Adrenal gland (tissue), 12 donors: Measurements from ENCODE around the gene MOB3C. TPM values are rescaled to one million over a fixed set of nuclear protein-coding genes. Genes with fewer than 3 reads are reported as not detected.

Experiments used
- DNase-seq, 7 donors: peaks; one replicate each; pipeline ENCODE4 v3.0.0-alpha.2; 2019 to 2020
- H3K27ac ChIP-seq, 5 donors: fragments of 200-600 bp; sonication (generic) in 4 of 5; 1 replicate in 3 of 5; 2 replicates in 2 of 5; pipeline versions ENCODE4 v1.5.1 to v1.8.0; 2016 to 2020; ENCODE audit warnings: mild to moderate bottlenecking in 1 of 5
- H3K27me3 ChIP-seq: fragments of 200-600 bp; 2 replicates; pipeline ENCODE4 v1.8.0; 2021
- H3K36me3 ChIP-seq, 2 donors: fragments of 200-600 bp; replicated peaks in 1 of 2; 1 replicate in 1 of 2; 2 replicates in 1 of 2; pipeline versions ENCODE4 v1.5.1 to v1.8.0; 2018 to 2022
- H3K4me1 ChIP-seq, 2 donors: fragments of 200-600 bp; replicated peaks in 1 of 2; 1 replicate in 1 of 2; 2 replicates in 1 of 2; pipeline versions ENCODE4 v1.5.1 to v1.8.0; 2018 to 2021
- H3K4me3 ChIP-seq, 4 donors: fragments of 200-600 bp; sonication (generic) in 3 of 4; one replicate each; pipeline ENCODE4 v1.5.1; 2016 to 2018
- H3K9me3 ChIP-seq, 3 donors: fragments of 200-600 bp; sonication (generic) in 1 of 3; replicated peaks in 1 of 3; 1 replicate in 2 of 3; 2 replicates in 1 of 3; pipeline versions ENCODE4 v1.5.1 to v1.8.0; 2016 to 2021
- POLR2A ChIP-seq, 2 donors: fragments of 450-650 bp; IDR thresholded peaks; one replicate each; pipeline ENCODE4 v1.6.1; 2017; ENCODE audit warnings: antibody characterized with exemption in 2 of 2, mild to moderate bottlenecking in 2 of 2, moderate library complexity in 1 of 2
- WGBS, 4 donors: extraction: QIAGEN DNeasy Blood & Tissue Kit in 2 of 4; methylation state at CpG; one replicate each; pipeline versions ENCODE4 v1.1.5 to v1.1.7; 2013 to 2017; 5-methylcytosine and 5-hydroxymethylcytosine counted together
- intact Hi-C, 2 donors: fragments of 100-400 bp; cut with DNase I; formaldehyde crosslinking; loops; one replicate each; pipeline versions ENCODE4 v1.14.1 to v1.15.0; 2022 to 2023
- polyA plus RNA-seq, 3 donors: library from polyadenylated mRNA; stranded (reverse); fragments of 200-250 nt in 2 of 3; fragments of 350-450 nt in 1 of 3; fragmentation: Illumina TruSeq in 1 of 3; extraction: RNeasy Lipid Tissue Mini Kit (QIAGEN cat#74804) in 1 of 3; gene quantifications; one replicate each; pipeline ENCODE4 v1.2.3, GENCODE V29; 2013 to 2014
- total RNA-seq, 9 donors: library from RNA; depleted of rRNA in 4 of 9; stranded (reverse); fragments of >200 nt in 4 of 9; fragments of 120-200 nt in 1 of 9; fragmentation: NEBNext Ultra II Directional in 1 of 9; extraction: Animal tissue kit (Norgen Biotek cat#: 25700) in 1 of 9; gene quantifications; one replicate each; pipeline versions ENCODE4 v1.1.0 to v1.2.4, GENCODE V29; 2013 to 2023
- TF ChIP-seq, protein P1 (sequence below), 6 experiments: fragments of 450-650 bp in 4 of 6; fragments of 200-600 bp in 2 of 6; sonication (generic) in 1 of 6; IDR thresholded peaks; 1 replicate in 5 of 6; 2 replicates in 1 of 6; pipeline versions ENCODE4 v1.5.1 to v1.8.0; 2016 to 2021; ENCODE audit warnings: antibody characterized with exemption in 6 of 6, mild to moderate bottlenecking in 2 of 6, moderate library complexity in 1 of 6
- donor health status: healthy with polysubstance abuse.
- donor health status: Bipolar disorder and iron deficiency.
- donor health status: DM: yes; HTN: yes; CAD: no.
- donor health status: DM: no; HTN: no; CAD: no.
- donor health status: DM: no; HTN: no; CAD: no.
- donor health status: DM: yes; HTN: yes; CAD: no.

Gene MOB3C
- total and polyA plus RNA-seq, 12 donors, result 7.5 to 29.9 (median 17.0) TPM

- TF ChIP-seq POLR2A (IDR thresholded peaks at IDR 0.05), result no peak
- TF ChIP-seq, protein P1, sequence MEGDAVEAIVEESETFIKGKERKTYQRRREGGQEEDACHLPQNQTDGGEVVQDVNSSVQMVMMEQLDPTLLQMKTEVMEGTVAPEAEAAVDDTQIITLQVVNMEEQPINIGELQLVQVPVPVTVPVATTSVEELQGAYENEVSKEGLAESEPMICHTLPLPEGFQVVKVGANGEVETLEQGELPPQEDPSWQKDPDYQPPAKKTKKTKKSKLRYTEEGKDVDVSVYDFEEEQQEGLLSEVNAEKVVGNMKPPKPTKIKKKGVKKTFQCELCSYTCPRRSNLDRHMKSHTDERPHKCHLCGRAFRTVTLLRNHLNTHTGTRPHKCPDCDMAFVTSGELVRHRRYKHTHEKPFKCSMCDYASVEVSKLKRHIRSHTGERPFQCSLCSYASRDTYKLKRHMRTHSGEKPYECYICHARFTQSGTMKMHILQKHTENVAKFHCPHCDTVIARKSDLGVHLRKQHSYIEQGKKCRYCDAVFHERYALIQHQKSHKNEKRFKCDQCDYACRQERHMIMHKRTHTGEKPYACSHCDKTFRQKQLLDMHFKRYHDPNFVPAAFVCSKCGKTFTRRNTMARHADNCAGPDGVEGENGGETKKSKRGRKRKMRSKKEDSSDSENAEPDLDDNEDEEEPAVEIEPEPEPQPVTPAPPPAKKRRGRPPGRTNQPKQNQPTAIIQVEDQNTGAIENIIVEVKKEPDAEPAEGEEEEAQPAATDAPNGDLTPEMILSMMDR (IDR thresholded peaks at IDR 0.05), result no peak
- Histone ChIP-seq H3K4me1 (peaks cover 0 to 18% of the 10 kb centered on the region in 2 donors), H3K27me3 (no peaks in the 10 kb centered on the region), H3K4me3 (no peak overlapping the region), H3K36me3 (peaks cover 0 to 61% of the 10 kb centered on the region in 2 donors), H3K9me3 (no peaks in the 10 kb centered on the region), H3K27ac (no peak overlapping the region)
- 95 to 98% (median 96%) methylated on average over 2 to 3 of the region's 3 CpGs for WGBS, 4 donors
- intact Hi-C loops, result no loop called here
- DNase-seq, result no peak
Observed at GRCh38 chr1:46589529-46589928, 27.1 kb downstream of the MOB3C start.

- no peak for TF ChIP-seq POLR2A (IDR thresholded peaks at IDR 0.05)
- TF ChIP-seq, protein P1 (IDR thresholded peaks at IDR 0.05), result no peak
- Histone ChIP-seq H3K27me3 (no peaks in the 10 kb centered on the region), H3K27ac (peak overlapping the region in 2 of 5 donors; percentile 12 to 17), H3K4me1 (peaks cover 0 to 18% of the 10 kb centered on the region in 2 donors), H3K4me3 (no peak overlapping the region), H3K9me3 (no peaks in the 10 kb centered on the region), H3K36me3 (peaks cover 0 to 60% of the 10 kb centered on the region in 2 donors)
- 73 to 87% (median 78%) methylated on average over 6 to 7 of the region's 7 CpGs for WGBS, 4 donors
- peak; percentile 34 to 66 (median 57) for DNase-seq
- intact Hi-C loops, result no loop called here
Observed at GRCh38 chr1:46587069-46587468, 29.5 kb downstream of the MOB3C start.

- Histone ChIP-seq H3K4me3 (no peak overlapping the region), H3K36me3 (peaks cover 0 to 46% of the 10 kb centered on the region in 2 donors), H3K27ac (no peak overlapping the region), H3K4me1 (peaks cover 0 to 24% of the 10 kb centered on the region in 2 donors), H3K27me3 (no peaks in the 10 kb centered on the region), H3K9me3 (no peaks in the 10 kb centered on the region)
- TF ChIP-seq, protein P1 (IDR thresholded peaks at IDR 0.05), result no peak
- no peak for TF ChIP-seq POLR2A (IDR thresholded peaks at IDR 0.05)
- 60 to 72% (median 62%) methylated on average over 12 of the region's 12 CpGs for WGBS, 4 donors
- intact Hi-C loops, result no loop called here
- DNase-seq, result peak in 4 of 7 donors; percentile 40 to 60 (median 50)
Observed at GRCh38 chr1:46585312-46585938, 31.2 kb downstream of the MOB3C start.

DNA sequence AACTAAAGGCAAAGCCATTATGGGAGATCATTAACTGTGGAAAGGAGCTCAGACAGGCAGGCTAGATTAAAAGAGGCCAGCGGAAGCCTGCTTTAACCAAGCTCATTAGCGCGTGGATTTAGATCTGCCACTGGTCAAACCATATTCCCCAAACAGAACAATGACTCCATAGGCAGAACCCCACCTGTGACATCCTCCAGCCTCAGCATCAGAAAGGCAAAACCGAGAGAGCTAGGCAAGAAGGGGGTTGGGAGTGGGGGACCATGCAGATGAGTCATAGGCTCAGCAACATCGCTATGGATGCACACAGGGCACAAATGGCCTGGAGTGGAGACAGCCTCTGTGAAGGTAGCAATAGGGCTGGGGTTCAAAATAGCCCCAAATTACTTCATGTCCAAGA lies 33.1 kb downstream of the MOB3C start:
- Histone ChIP-seq H3K36me3 (peaks cover 0 to 45% of the 10 kb centered on the region in 2 donors), H3K27ac (no peak overlapping the region), H3K9me3 (no peaks in the 10 kb centered on the region), H3K4me3 (no peak overlapping the region), H3K27me3 (no peaks in the 10 kb centered on the region), H3K4me1 (peaks cover 0 to 24% of the 10 kb centered on the region in 2 donors)
- intact Hi-C loops, result no loop called here
- DNase-seq, result no peak
- TF ChIP-seq POLR2A (IDR thresholded peaks at IDR 0.05), result no peak
- 86 to 92% (median 87%) methylated on average over 5 of the region's 5 CpGs for WGBS, 4 donors

GRCh38 chr1:46582972-46583371 lies 33.6 kb downstream of the MOB3C start:
- peaks cover 0 to 45% of the 10 kb centered on the region in 2 donors for H3K36me3 ChIP-seq
- intact Hi-C loops, result no loop called here
- 76 to 91% (median 81%) methylated on average over 7 of the region's 7 CpGs for whole genome bisulfite sequencing, 4 donors

More at GRCh38 chr1:46582972-46583371, 33.6 kb downstream of the MOB3C start:
- H3K9me3 ChIP-seq, result no peaks in the 10 kb centered on the region
- DNase-seq, result peak in 1 of 7 donors; percentile 24
- no peak overlapping the region for H3K27ac ChIP-seq
- no peak overlapping the region for H3K4me3 ChIP-seq
- TF ChIP-seq, protein P1 (IDR thresholded peaks at IDR 0.05), result no peak
- TF ChIP-seq POLR2A (IDR thresholded peaks at IDR 0.05), result no peak
- no peaks in the 10 kb centered on the region for H3K27me3 ChIP-seq
- peaks cover 0 to 24% of the 10 kb centered on the region in 2 donors for H3K4me1 ChIP-seq
